Neural progenitor cell (in vitro differentiated cells): ENCODE results near the gene HCK. TPM values are rescaled to one million over a fixed set of nuclear protein-coding genes. Genes with fewer than 3 reads are reported as not detected.

Experiments
- DNase-seq: peaks from one replicate; pipeline ENCODE4 v3.0.0-alpha.2; 2016; ENCODE audit warnings: low spot score
- H2AFZ ChIP-seq: fragments of 200-600 bp; sonication (generic); replicated peaks from 2 replicates; pipeline ENCODE4 v1.6.1; 2016; ENCODE audit warnings: antibody characterized with exemption
- H3F3A ChIP-seq: fragments of 200-600 bp; sonication (generic); 2 replicates; pipeline ENCODE4 v1.6.1; 2016; ENCODE audit warnings: antibody characterized with exemption, low read depth
- H3K27ac ChIP-seq: fragments of 200-600 bp; sonication (generic); 2 replicates; pipeline ENCODE4 v1.5.1; 2016; ENCODE audit warnings: mild to moderate bottlenecking
- H3K27me3 ChIP-seq: fragments of 200-600 bp; sonication (generic); 2 replicates; pipeline ENCODE4 v1.6.1; 2016; ENCODE audit warnings: mild to moderate bottlenecking, moderate library complexity
- H3K36me3 ChIP-seq: fragments of 200-600 bp; sonication (generic); 2 replicates; pipeline ENCODE4 v1.5.1; 2016
- H3K4me1 ChIP-seq: fragments of 200-600 bp; sonication (generic); 2 replicates; pipeline ENCODE4 v1.6.1; 2016; ENCODE audit warnings: mixed run types
- H3K4me2 ChIP-seq: fragments of 200-600 bp; sonication (generic); 2 replicates; pipeline ENCODE4 v1.6.1; 2016
- H3K4me3 ChIP-seq: fragments of 200-600 bp; sonication (generic); 2 replicates; pipeline ENCODE4 v1.5.1; 2016
- H3K79me2 ChIP-seq: fragments of 200-600 bp; sonication (generic); 2 replicates; pipeline ENCODE4 v1.6.1; 2016; ENCODE audit warnings: low read depth
- H3K9ac ChIP-seq: fragments of 200-600 bp; sonication (generic); 2 replicates; pipeline ENCODE4 v1.6.1; 2016
- H3K9me3 ChIP-seq: fragments of 200-600 bp; sonication (generic); 2 replicates; pipeline ENCODE4 v1.5.1; 2016; ENCODE audit warnings: low read depth
- H4K20me1 ChIP-seq: fragments of 200-600 bp; sonication (generic); 2 replicates; pipeline ENCODE4 v1.6.1; 2016; ENCODE audit warnings: low read depth
- H3K27ac Mint-ChIP-seq: 3 replicates; pipeline ENCODE4 v1.8.0; 2021; ENCODE audit warnings: mixed read lengths
- H3K27me3 Mint-ChIP-seq: 2 replicates; pipeline ENCODE4 v1.8.0; 2022; ENCODE audit warnings: low read depth, mild to moderate bottlenecking, inconsistent platforms, moderate library complexity, mixed read lengths; ENCODE audit not compliant: insufficient read depth
- H3K36me3 Mint-ChIP-seq: 3 replicates; pipeline ENCODE4 v1.8.0; 2021; ENCODE audit warnings: mixed read lengths
- H3K4me1 Mint-ChIP-seq: 3 replicates; pipeline ENCODE4 v1.8.0; 2021; ENCODE audit warnings: mixed read lengths
- H3K4me3 Mint-ChIP-seq: 3 replicates; pipeline ENCODE4 v1.8.0; 2021; ENCODE audit warnings: mild to moderate bottlenecking, moderate library complexity, mixed read lengths
- H3K9me3 Mint-ChIP-seq: 3 replicates; pipeline ENCODE4 v1.8.0; 2020; ENCODE audit warnings: mixed read lengths
- CTCF ChIP-seq: fragments of 200-600 bp; sonication (generic); IDR thresholded peaks from 2 replicates; pipeline ENCODE4 v1.5.1; 2017; ENCODE audit warnings: antibody characterized with exemption, mild to moderate bottlenecking
- EZH2 ChIP-seq: fragments of 200-600 bp; sonication (generic); IDR thresholded peaks from 2 replicates; pipeline ENCODE4 v1.6.1; 2017; ENCODE audit warnings: antibody characterized with exemption, mild to moderate bottlenecking, moderate library complexity
- EZH2phosphoT487 ChIP-seq: fragments of 200-600 bp; sonication (generic); IDR thresholded peaks from 2 replicates; pipeline ENCODE4 v1.6.1; 2017; ENCODE audit warnings: antibody characterized with exemption
- total RNA-seq: library from RNA; depleted of rRNA; stranded (reverse); fragments of >200 nt; gene quantifications from 2 replicates; pipeline ENCODE4 v1.2.3, GENCODE V29; 2015; ENCODE audit warnings: low replicate concordance

HCK gene
- total RNA-seq, 1 donor from 2014 or later: not detected

- Histone ChIP-seq H3K4me3 (peak overlapping the region; percentile 52), H3K36me3 (no peaks in the 10 kb centered on the region), H3K9ac (no peak overlapping the region), H4K20me1 (no peaks in the 10 kb centered on the region), H3K4me2 (peak overlapping the region; percentile 86), H3K9me3 (no peaks in the 10 kb centered on the region), H3K27me3 (peaks cover 67% of the 10 kb centered on the region), H3F3A (no peaks in the 10 kb centered on the region), H3K27ac (no peak overlapping the region), H2AFZ (no peak overlapping the region), H3K4me1 (no peaks in the 10 kb centered on the region), H3K79me2 (no peaks in the 10 kb centered on the region)
- Mint-ChIP-seq H3K9me3 (peaks cover 8% of the 10 kb centered on the region), H3K4me3 (peak overlapping the region; percentile 39), H3K4me1 (peaks cover 9% of the 10 kb centered on the region), H3K27ac (no peak overlapping the region), H3K27me3 (peaks cover 47% of the 10 kb centered on the region), H3K36me3 (no peaks in the 10 kb centered on the region)
- TF ChIP-seq CTCF (no peak), EZH2phosphoT487 (peak; percentile 69), EZH2 (peak; percentile 68)
- no peak for DNase-seq
These were observed 337 bp upstream of the HCK start for GRCh38 chr20:32051720-32052089.

- H3K36me3 Mint-ChIP-seq: no peaks in the 10 kb centered on the region
- TF ChIP-seq EZH2phosphoT487: no peak
These were observed 828 bp downstream of the HCK start for GRCh38 chr20:32052778-32053362.

GRCh38 chr20:32053648-32054047 is 1.6 kb downstream of the HCK start:
- H3K9ac ChIP-seq: no peak overlapping the region
- H3K4me3 ChIP-seq: no peak overlapping the region
- no peak overlapping the region for H3K27ac Mint-ChIP-seq
- no peak for DNase-seq
- no peaks in the 10 kb centered on the region for H3F3A ChIP-seq
- H3K4me2 ChIP-seq: no peak overlapping the region
- H3K27me3 Mint-ChIP-seq: peaks cover 47% of the 10 kb centered on the region
- no peaks in the 10 kb centered on the region for H4K20me1 ChIP-seq
- peak overlapping the region; percentile 15 for H3K4me3 Mint-ChIP-seq
- no peaks in the 10 kb centered on the region for H3K36me3 ChIP-seq
- no peaks in the 10 kb centered on the region for H3K9me3 ChIP-seq
- no peaks in the 10 kb centered on the region for H3K79me2 ChIP-seq
- H3K27me3 ChIP-seq: peaks cover 69% of the 10 kb centered on the region
- H3K9me3 Mint-ChIP-seq: peaks cover 8% of the 10 kb centered on the region
- TF ChIP-seq EZH2 (no peak), CTCF (no peak), EZH2phosphoT487 (no peak)
- peaks cover 9% of the 10 kb centered on the region for H3K4me1 Mint-ChIP-seq
- H3K27ac ChIP-seq: no peak overlapping the region
- H2AFZ ChIP-seq: no peak overlapping the region
- H3K4me1 ChIP-seq: no peaks in the 10 kb centered on the region
- H3K36me3 Mint-ChIP-seq: no peaks in the 10 kb centered on the region

More at GRCh38 chr20:32052778-32053362, 828 bp downstream of the HCK start:
- Histone ChIP-seq H3K36me3 (no peaks in the 10 kb centered on the region), H3K4me1 (no peaks in the 10 kb centered on the region), H3F3A (no peaks in the 10 kb centered on the region), H3K27ac (no peak overlapping the region), H3K9ac (no peak overlapping the region), H3K9me3 (no peaks in the 10 kb centered on the region), H3K4me2 (peak overlapping the region; percentile 86), H3K79me2 (no peaks in the 10 kb centered on the region), H2AFZ (no peak overlapping the region), H3K27me3 (peaks cover 70% of the 10 kb centered on the region), H4K20me1 (no peaks in the 10 kb centered on the region), H3K4me3 (peak overlapping the region; percentile 52)
- Mint-ChIP-seq H3K4me3 (peak overlapping the region; percentile 43), H3K27ac (no peak overlapping the region), H3K9me3 (peaks cover 8% of the 10 kb centered on the region), H3K27me3 (peaks cover 47% of the 10 kb centered on the region), H3K4me1 (peaks cover 9% of the 10 kb centered on the region)
- DNase-seq: peak; percentile 42

GRCh38 chr20:32056708-32057483 is 4.9 kb downstream of the HCK start:
- no peaks in the 10 kb centered on the region for H4K20me1 ChIP-seq
- H3K27ac ChIP-seq: no peak overlapping the region
- H3K9ac ChIP-seq: no peak overlapping the region
- Mint-ChIP-seq H3K9me3 (peaks cover 2% of the 10 kb centered on the region), H3K27ac (no peak overlapping the region), H3K4me3 (no peak overlapping the region), H3K27me3 (peaks cover 38% of the 10 kb centered on the region), H3K4me1 (peaks cover 2% of the 10 kb centered on the region), H3K36me3 (no peaks in the 10 kb centered on the region)
- no peak overlapping the region for H3K4me2 ChIP-seq
- no peak overlapping the region for H3K4me3 ChIP-seq
- H3K79me2 ChIP-seq: no peaks in the 10 kb centered on the region
- no peak overlapping the region for H2AFZ ChIP-seq
- H3K4me1 ChIP-seq: no peaks in the 10 kb centered on the region
- TF ChIP-seq CTCF: no peak
- no peak for TF ChIP-seq EZH2
- TF ChIP-seq EZH2phosphoT487: no peak
- H3K36me3 ChIP-seq: no peaks in the 10 kb centered on the region
- no peaks in the 10 kb centered on the region for H3K9me3 ChIP-seq
- peaks cover 61% of the 10 kb centered on the region for H3K27me3 ChIP-seq
- DNase-seq: no peak
- no peaks in the 10 kb centered on the region for H3F3A ChIP-seq
